Lower leg skin (tissue), 3 donors: Measurements from ENCODE around the gene MPZL1.

Experiments
- CTCF ChIP-seq, 3 donors: fragments of 450-650 bp; IDR thresholded peaks; one replicate each; pipeline ENCODE4 v1.5.1; 2016; ENCODE audit warnings: antibody characterized with exemption in 3 of 3, mild to moderate bottlenecking in 3 of 3, moderate library complexity in 2 of 3
- POLR2A ChIP-seq, 2 donors: fragments of 450-650 bp; IDR thresholded peaks; one replicate each; pipeline ENCODE4 v1.6.1; 2016 to 2017; ENCODE audit warnings: antibody characterized with exemption in 2 of 2, mild to moderate bottlenecking in 1 of 2, moderate library complexity in 1 of 2

- TF ChIP-seq CTCF (IDR thresholded peaks at IDR 0.05) (no peak), POLR2A (IDR thresholded peaks at IDR 0.05) (no peak)
Observed at GRCh38 chr1:167750641-167751040, 28.9 kb downstream of the MPZL1 start.
